Mesothelial cell of epicardium (in vitro differentiated cells): ENCODE measurements around the gene FILIP1L. TPM values are rescaled to one million over a fixed set of nuclear protein-coding genes. Genes with fewer than 3 reads are reported as not detected.

Experiments
- DNase-seq, 2 experiments: peaks; one replicate each; pipeline ENCODE4 v3.0.0; 2021; ENCODE audit warnings: low spot score in 2 of 2; ENCODE audit not compliant: unreplicated experiment in 2 of 2
- H3K27ac Mint-ChIP-seq: 2 replicates; pipeline ENCODE4 v1.8.0; 2021; ENCODE audit warnings: mixed read lengths
- H3K27me3 Mint-ChIP-seq: 2 replicates; pipeline ENCODE4 v1.8.0; 2021; ENCODE audit warnings: low read depth, mixed read lengths
- H3K36me3 Mint-ChIP-seq: 2 replicates; pipeline ENCODE4 v1.8.0; 2021; ENCODE audit warnings: mixed read lengths
- H3K4me1 Mint-ChIP-seq: 2 replicates; pipeline ENCODE4 v1.8.0; 2021; ENCODE audit warnings: mixed read lengths
- H3K4me3 Mint-ChIP-seq: 2 replicates; pipeline ENCODE4 v1.8.0; 2021; ENCODE audit warnings: mild to moderate bottlenecking, moderate library complexity, mixed read lengths
- H3K9me3 Mint-ChIP-seq: 2 replicates; pipeline ENCODE4 v1.8.0; 2021; ENCODE audit warnings: mixed read lengths
- CTCF ChIP-seq: fragments of 200-600 bp; sonication (generic); IDR thresholded peaks from one replicate; pipeline ENCODE4 v1.5.0; 2021; ENCODE audit warnings: antibody characterized with exemption; ENCODE audit not compliant: unreplicated experiment
- total RNA-seq: library from RNA; stranded (reverse); gene quantifications from 3 replicates; pipeline ENCODE4 v1.2.1, GENCODE V29; 2021

Gene FILIP1L
- total RNA-seq, 1 donor from 2014 or later: 15.7 TPM

- Mint-ChIP-seq H3K4me1 (peaks cover 55% of the 10 kb centered on the region), H3K4me3 (no peak overlapping the region), H3K9me3 (no peaks in the 10 kb centered on the region), H3K36me3 (no peaks in the 10 kb centered on the region), H3K27me3 (no peaks in the 10 kb centered on the region), H3K27ac (peak overlapping the region; percentile 93)
- TF ChIP-seq CTCF: no peak
- DNase-seq: no peak
Observed at GRCh38 chr3:100024520-100025303, 89.6 kb downstream of the FILIP1L start.

GRCh38 chr3:100023595-100023994 lies 90.7 kb downstream of the FILIP1L start:
- Mint-ChIP-seq H3K4me3 (no peak overlapping the region), H3K9me3 (no peaks in the 10 kb centered on the region), H3K36me3 (no peaks in the 10 kb centered on the region), H3K4me1 (peaks cover 58% of the 10 kb centered on the region), H3K27ac (peak overlapping the region; percentile 93), H3K27me3 (no peaks in the 10 kb centered on the region)
- TF ChIP-seq CTCF: no peak
- DNase-seq: no peak

GRCh38 chr3:100023150-100023549 lies 91.2 kb downstream of the FILIP1L start:
- Mint-ChIP-seq H3K27me3 (no peaks in the 10 kb centered on the region), H3K4me3 (no peak overlapping the region), H3K9me3 (no peaks in the 10 kb centered on the region), H3K36me3 (no peaks in the 10 kb centered on the region), H3K4me1 (peaks cover 61% of the 10 kb centered on the region), H3K27ac (peak overlapping the region; percentile 93)
- no peak for DNase-seq
- TF ChIP-seq CTCF: no peak

- Mint-ChIP-seq H3K4me1 (peaks cover 61% of the 10 kb centered on the region), H3K27ac (peak overlapping the region; percentile 93), H3K9me3 (no peaks in the 10 kb centered on the region), H3K27me3 (no peaks in the 10 kb centered on the region), H3K4me3 (no peak overlapping the region), H3K36me3 (no peaks in the 10 kb centered on the region)
- no peak for TF ChIP-seq CTCF
- DNase-seq: no peak
Observed at GRCh38 chr3:100022506-100022905, 91.8 kb downstream of the FILIP1L start.

- TF ChIP-seq CTCF: no peak
- H3K4me3 Mint-ChIP-seq: no peak overlapping the region
- peak overlapping the region; percentile 16 for H3K27ac Mint-ChIP-seq
- DNase-seq: no peak
- no peaks in the 10 kb centered on the region for H3K27me3 Mint-ChIP-seq
- peaks cover 61% of the 10 kb centered on the region for H3K4me1 Mint-ChIP-seq
- no peaks in the 10 kb centered on the region for H3K9me3 Mint-ChIP-seq
- H3K36me3 Mint-ChIP-seq: no peaks in the 10 kb centered on the region
Observed at GRCh38 chr3:100020876-100021644, 93.2 kb downstream of the FILIP1L start.
